ENCODE data around the gene CCDC148. TPM values are rescaled to one million over a fixed set of nuclear protein-coding genes. Genes with fewer than 3 reads are reported as not detected.

CCDC148 gene
- total RNA-seq, 1 experiment from 2014 or later = 2.1 TPM

DNA sequence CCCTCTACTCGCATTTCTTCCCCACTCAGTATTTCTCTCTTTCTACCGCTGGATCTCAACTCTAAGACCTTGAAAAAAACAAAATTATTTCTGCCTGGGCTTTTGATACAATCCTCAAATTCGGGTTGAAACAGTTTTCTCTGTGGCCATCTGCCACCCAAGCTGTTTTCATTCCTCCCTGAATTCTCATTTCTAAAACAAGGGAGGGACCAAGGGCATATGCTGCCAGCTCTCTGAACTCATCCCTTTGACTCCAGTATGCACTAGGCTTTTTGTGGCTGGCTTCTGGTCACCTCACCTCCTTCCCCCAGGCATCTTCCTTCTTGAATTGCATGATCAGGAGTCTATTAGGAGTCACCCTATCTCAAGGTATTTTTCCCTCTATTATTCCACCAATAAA lies 49.5 kb downstream of the CCDC148 start:
- Mint-ChIP-seq H3K27ac (no peak overlapping the region), H3K4me1 (peaks cover 19% of the 10 kb centered on the region), H3K9me3 (peaks cover 28% of the 10 kb centered on the region), H3K4me3 (no peak overlapping the region), H3K36me3 (peaks cover 22% of the 10 kb centered on the region), H3K27me3 (ENCODE audit: low read depth) (peaks cover 18% of the 10 kb centered on the region)
- TF ChIP-seq ZNF416 (CRISPR knock-in tag; IDR thresholded peaks at IDR 0.05) (no peak), ZNF671 (CRISPR knock-in tag; IDR thresholded peaks at IDR 0.05) (no peak), NR3C1 (CRISPR knock-in tag; conservative IDR thresholded peaks at IDR 0.05; ENCODE audit: low read depth) (no peak), RELA (CRISPR knock-in tag; IDR thresholded peaks at IDR 0.05; ENCODE audit: borderline replicate concordance) (no peak), CREM (CRISPR knock-in tag; IDR thresholded peaks at IDR 0.05) (no peak), SOX15 (CRISPR knock-in tag; IDR thresholded peaks at IDR 0.05) (no peak), TCF7 (CRISPR knock-in tag; IDR thresholded peaks at IDR 0.05; ENCODE audit: low read depth) (no peak), KAT7 (CRISPR knock-in tag; IDR thresholded peaks at IDR 0.05; ENCODE audit: borderline replicate concordance) (no peak)
- TF ChIP-seq, protein P1, sequence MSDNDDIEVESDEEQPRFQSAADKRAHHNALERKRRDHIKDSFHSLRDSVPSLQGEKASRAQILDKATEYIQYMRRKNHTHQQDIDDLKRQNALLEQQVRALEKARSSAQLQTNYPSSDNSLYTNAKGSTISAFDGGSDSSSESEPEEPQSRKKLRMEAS (CRISPR knock-in tag; IDR thresholded peaks at IDR 0.05) = no peak
- TF ChIP-seq, protein P2, sequence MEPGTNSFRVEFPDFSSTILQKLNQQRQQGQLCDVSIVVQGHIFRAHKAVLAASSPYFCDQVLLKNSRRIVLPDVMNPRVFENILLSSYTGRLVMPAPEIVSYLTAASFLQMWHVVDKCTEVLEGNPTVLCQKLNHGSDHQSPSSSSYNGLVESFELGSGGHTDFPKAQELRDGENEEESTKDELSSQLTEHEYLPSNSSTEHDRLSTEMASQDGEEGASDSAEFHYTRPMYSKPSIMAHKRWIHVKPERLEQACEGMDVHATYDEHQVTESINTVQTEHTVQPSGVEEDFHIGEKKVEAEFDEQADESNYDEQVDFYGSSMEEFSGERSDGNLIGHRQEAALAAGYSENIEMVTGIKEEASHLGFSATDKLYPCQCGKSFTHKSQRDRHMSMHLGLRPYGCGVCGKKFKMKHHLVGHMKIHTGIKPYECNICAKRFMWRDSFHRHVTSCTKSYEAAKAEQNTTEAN (CRISPR knock-in tag; IDR thresholded peaks at IDR 0.05) = no peak
- TF ChIP-seq, protein P3, sequence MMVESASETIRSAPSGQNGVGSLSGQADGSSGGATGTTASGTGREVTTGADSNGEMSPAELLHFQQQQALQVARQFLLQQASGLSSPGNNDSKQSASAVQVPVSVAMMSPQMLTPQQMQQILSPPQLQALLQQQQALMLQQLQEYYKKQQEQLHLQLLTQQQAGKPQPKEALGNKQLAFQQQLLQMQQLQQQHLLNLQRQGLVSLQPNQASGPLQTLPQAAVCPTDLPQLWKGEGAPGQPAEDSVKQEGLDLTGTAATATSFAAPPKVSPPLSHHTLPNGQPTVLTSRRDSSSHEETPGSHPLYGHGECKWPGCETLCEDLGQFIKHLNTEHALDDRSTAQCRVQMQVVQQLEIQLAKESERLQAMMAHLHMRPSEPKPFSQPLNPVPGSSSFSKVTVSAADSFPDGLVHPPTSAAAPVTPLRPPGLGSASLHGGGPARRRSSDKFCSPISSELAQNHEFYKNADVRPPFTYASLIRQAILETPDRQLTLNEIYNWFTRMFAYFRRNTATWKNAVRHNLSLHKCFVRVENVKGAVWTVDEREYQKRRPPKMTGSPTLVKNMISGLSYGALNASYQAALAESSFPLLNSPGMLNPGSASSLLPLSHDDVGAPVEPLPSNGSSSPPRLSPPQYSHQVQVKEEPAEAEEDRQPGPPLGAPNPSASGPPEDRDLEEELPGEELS (CRISPR knock-in tag; IDR thresholded peaks at IDR 0.05) = no peak
- TF ChIP-seq, protein P4, sequence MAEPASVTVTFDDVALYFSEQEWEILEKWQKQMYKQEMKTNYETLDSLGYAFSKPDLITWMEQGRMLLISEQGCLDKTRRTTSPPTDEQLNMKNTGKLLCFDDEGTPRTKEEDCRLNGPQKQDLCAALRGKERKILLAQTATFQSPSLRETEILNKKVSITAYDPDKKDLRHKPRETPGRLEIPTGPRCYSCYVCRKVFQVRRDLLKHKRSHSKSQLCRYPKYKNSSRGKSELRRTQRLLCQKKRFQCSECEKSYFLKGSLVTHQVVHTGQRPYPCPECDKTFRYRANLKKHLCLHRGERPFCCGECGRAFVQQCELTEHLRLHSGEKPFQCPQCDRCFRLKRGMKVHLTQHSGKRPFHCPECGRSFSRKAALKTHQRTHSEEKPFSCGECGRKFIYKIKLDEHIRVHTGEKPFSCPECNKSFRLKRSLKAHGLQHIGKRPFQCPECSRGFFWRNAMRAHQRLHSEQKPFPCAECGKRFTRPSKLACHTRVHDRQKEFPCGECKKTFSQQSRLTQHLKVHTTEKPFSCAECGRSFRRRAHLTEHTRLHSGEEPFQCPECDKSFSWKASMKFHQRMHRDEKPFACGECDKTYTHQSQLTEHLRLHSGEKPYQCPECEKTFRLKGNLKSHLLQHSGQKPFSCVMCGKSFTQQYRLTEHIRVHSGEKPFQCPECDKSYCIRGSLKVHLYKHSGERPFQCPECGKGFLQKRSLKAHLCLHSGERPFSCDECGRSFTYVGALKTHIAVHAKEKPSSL (CRISPR knock-in tag; conservative IDR thresholded peaks at IDR 0.05) = no peak
- TF ChIP-seq, protein P5, sequence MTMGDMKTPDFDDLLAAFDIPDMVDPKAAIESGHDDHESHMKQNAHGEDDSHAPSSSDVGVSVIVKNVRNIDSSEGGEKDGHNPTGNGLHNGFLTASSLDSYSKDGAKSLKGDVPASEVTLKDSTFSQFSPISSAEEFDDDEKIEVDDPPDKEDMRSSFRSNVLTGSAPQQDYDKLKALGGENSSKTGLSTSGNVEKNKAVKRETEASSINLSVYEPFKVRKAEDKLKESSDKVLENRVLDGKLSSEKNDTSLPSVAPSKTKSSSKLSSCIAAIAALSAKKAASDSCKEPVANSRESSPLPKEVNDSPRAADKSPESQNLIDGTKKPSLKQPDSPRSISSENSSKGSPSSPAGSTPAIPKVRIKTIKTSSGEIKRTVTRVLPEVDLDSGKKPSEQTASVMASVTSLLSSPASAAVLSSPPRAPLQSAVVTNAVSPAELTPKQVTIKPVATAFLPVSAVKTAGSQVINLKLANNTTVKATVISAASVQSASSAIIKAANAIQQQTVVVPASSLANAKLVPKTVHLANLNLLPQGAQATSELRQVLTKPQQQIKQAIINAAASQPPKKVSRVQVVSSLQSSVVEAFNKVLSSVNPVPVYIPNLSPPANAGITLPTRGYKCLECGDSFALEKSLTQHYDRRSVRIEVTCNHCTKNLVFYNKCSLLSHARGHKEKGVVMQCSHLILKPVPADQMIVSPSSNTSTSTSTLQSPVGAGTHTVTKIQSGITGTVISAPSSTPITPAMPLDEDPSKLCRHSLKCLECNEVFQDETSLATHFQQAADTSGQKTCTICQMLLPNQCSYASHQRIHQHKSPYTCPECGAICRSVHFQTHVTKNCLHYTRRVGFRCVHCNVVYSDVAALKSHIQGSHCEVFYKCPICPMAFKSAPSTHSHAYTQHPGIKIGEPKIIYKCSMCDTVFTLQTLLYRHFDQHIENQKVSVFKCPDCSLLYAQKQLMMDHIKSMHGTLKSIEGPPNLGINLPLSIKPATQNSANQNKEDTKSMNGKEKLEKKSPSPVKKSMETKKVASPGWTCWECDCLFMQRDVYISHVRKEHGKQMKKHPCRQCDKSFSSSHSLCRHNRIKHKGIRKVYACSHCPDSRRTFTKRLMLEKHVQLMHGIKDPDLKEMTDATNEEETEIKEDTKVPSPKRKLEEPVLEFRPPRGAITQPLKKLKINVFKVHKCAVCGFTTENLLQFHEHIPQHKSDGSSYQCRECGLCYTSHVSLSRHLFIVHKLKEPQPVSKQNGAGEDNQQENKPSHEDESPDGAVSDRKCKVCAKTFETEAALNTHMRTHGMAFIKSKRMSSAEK (CRISPR knock-in tag; IDR thresholded peaks at IDR 0.05; ENCODE audit: borderline replicate concordance) = no peak
- TF ChIP-seq, protein P6, sequence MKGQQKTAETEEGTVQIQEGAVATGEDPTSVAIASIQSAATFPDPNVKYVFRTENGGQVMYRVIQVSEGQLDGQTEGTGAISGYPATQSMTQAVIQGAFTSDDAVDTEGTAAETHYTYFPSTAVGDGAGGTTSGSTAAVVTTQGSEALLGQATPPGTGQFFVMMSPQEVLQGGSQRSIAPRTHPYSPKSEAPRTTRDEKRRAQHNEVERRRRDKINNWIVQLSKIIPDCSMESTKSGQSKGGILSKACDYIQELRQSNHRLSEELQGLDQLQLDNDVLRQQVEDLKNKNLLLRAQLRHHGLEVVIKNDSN (CRISPR knock-in tag; IDR thresholded peaks at IDR 0.05) = no peak
- TF ChIP-seq, protein P7, sequence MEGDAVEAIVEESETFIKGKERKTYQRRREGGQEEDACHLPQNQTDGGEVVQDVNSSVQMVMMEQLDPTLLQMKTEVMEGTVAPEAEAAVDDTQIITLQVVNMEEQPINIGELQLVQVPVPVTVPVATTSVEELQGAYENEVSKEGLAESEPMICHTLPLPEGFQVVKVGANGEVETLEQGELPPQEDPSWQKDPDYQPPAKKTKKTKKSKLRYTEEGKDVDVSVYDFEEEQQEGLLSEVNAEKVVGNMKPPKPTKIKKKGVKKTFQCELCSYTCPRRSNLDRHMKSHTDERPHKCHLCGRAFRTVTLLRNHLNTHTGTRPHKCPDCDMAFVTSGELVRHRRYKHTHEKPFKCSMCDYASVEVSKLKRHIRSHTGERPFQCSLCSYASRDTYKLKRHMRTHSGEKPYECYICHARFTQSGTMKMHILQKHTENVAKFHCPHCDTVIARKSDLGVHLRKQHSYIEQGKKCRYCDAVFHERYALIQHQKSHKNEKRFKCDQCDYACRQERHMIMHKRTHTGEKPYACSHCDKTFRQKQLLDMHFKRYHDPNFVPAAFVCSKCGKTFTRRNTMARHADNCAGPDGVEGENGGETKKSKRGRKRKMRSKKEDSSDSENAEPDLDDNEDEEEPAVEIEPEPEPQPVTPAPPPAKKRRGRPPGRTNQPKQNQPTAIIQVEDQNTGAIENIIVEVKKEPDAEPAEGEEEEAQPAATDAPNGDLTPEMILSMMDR (IDR thresholded peaks at IDR 0.05) = no peak
- DNase-seq (ENCODE audit: low spot score) = no peak
- ChIA-PET POLR2A (interaction anchor here (0.7 kb wide), 1 partner anchor 298 kb away, joined by 3 read pairs; no protein-coding TSS in a partner anchor), CTCF (no interaction called here)
- no peak for ATAC-seq
